Fibroblast of villous mesenchyme (primary cell): Measurements from ENCODE around the gene FANCG. TPM values are rescaled to one million over a fixed set of nuclear protein-coding genes. Genes with fewer than 3 reads are reported as not detected.

Experiments used
- DNase-seq: peaks from one replicate; pipeline ENCODE4 v3.0.0-alpha.2; 2010; ENCODE audit warnings: low read depth
- H3K4me3 ChIP-seq: 2 replicates; pipeline ENCODE4 v1.5.1; 2011; ENCODE audit warnings: low read depth, mild to moderate bottlenecking, low read length
- CTCF ChIP-seq: IDR thresholded peaks from 2 replicates; pipeline ENCODE4 v1.5.1; 2012; ENCODE audit warnings: low read depth, mild to moderate bottlenecking, low read length; ENCODE audit not compliant: insufficient read depth
- total RNA-seq: library from RNA; depleted of rRNA; stranded (reverse); fragments of >200 nt; gene quantifications from 2 replicates; pipeline ENCODE4 v1.2.3, GENCODE V29; 2012

Gene FANCG
- total RNA-seq, 1 donor = 23.7 TPM

DNA sequence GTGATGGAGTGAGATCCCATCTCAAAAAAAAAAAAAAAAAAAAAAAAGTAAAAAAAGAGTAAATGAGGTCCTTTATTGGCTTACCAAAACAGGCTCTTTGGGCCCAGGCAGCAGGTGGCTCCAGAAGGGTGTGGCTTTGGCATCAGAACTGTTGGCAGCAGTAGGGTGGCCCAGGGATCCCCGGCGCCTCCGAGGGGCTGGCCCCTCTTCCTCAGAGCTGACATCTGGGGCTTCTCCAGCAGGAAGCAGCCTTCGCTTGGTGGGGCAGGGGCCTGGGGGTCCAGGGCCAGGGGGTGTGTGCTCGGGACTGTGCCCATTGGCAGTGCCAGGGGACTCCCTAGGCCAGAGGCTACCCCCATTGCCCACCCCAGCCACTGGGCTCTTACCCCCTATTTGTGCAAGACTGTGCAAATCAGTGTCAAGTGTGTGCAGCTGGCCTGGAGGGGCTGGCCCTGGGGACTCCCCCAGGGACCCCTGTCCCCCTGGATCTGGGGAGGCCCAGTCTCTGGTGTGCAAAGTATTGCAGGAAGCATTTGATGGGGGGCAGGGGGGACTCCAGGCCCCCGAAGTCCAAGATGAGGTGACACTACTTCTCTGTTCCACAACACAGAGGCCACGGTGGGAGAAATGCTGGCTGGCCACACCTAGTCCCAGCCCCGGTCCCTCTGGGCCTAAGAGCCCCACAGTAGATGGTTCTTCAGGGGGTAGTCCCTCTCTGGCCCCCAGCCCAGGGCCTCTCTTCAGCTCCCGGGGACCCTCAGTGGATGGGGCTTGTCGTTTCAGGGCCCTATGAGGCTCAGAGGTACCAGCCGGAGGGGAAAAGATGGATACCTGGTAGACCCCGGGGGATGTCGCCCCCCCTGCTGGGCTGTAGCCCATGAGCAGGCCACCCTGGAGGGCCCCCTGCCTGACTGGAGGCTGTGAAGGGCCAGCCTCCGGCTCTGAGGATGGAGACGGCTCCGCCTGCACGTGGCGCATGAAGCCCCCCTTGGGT, 27.9 kb upstream of the FANCG start:
- H3K4me3 ChIP-seq = no peak overlapping the region
- DNase-seq = no peak
- no peak for TF ChIP-seq CTCF

DNA sequence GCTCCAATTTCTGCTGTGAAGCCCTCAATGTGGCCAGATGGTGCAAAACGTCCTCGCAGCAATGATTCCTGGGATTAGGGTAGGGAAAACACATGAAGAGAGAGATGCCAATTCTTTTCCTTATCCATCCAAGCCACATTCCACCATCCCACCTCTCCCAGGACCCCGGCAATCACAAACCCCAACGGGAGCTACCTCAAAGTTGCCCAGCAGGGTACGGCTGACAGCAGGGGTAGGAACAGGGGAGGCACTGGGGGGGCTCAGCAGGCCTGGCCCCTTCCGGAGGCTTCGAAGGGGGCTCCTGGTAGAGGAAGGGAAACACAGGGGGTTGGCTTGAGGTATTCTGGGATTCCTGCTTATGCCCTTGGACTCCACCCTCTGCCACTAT, 26.6 kb upstream of the FANCG start:
- DNase-seq = no peak
- TF ChIP-seq CTCF = no peak

DNA sequence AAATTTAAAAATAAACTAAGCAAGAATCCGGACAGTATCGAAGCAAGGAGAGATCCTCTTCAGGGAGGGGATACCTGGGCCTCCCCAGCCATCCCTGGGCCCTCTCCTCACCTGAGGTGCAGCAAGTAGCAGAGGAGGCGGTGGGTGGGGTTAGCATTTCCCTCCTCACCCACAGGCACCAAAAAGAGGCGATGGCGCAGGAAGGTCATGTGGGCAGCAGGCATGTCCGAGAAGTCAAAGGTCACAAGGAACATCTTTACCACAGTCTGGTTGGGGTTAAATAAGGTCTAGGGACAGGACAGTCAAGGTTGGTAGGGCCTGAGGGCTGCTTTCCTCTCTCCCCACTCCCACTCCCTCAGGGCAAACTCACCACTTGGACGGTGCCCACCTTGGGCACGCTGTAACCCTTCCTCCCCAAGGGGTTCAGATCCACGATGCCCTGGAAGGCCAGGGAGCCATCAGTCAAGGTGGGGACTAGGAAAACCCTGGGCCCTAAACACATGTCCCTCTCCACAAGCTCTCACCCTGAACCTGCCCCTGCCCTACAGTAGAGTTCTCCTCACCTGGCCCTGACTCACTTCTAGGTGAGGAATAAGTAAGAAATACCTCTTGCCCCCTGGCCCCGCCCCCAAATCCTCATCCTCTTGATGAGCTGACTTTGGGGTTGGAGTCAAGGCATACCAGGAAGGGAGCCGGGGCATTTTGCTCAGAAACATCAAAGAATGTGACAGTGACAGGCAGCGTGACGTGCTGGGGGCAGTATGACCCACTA, 26.0 kb upstream of the FANCG start:
- no peak for TF ChIP-seq CTCF
- no peak overlapping the region for H3K4me3 ChIP-seq
- no peak for DNase-seq

More for the DNA sequence above, 26.6 kb upstream of the FANCG start:
- no peak overlapping the region for H3K4me3 ChIP-seq

- H3K4me3 ChIP-seq = no peak overlapping the region
- no peak for DNase-seq
- TF ChIP-seq CTCF = no peak
These were observed 25.4 kb upstream of the FANCG start for GRCh38 chr9:35105126-35105525.

DNA sequence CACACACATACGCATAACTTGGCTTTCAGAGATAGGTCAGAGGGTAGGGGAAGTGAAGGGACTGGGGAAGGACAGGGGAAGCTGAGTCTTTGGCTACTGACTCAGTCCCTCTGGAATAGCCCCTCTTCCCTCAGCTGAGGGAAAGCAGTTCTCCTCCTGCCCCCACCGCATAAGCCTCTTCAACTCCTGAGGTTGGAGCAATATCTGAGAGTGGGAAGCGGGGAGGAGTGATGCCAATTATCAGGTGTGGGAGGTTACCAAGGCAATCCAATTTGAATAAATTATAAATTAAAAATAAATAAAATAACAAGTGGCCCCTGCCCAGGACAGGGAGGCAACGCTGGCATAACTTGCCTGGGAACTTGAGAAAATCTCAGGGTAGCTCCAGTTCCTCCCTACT, 24.8 kb upstream of the FANCG start:
- H3K4me3 ChIP-seq = no peak overlapping the region
- no peak for TF ChIP-seq CTCF
- no peak for DNase-seq

- no peak for TF ChIP-seq CTCF
- DNase-seq = no peak
- H3K4me3 ChIP-seq = peak overlapping the region; percentile 92
These were observed 24.0 kb upstream of the FANCG start for GRCh38 chr9:35103660-35104191.
